ENCODE data around the gene ADCY7. TPM values are rescaled to one million over a fixed set of nuclear protein-coding genes. Genes with fewer than 3 reads are reported as not detected.

Gene ADCY7
- total RNA-seq, 1 donor from 2014 or later, result 11.7 TPM

- ATAC-seq, result no peak
- intact Hi-C loops (cut with DNase I), result no loop called here
- DNase-seq (ENCODE audit: missing footprints), result no peak
These were observed 3.1 kb upstream of the ADCY7 start for GRCh38 chr16:50263060-50263909.

GRCh38 chr16:50263940-50264929 is 2.1 kb upstream of the ADCY7 start:
- ATAC-seq, result no peak
- intact Hi-C loops (cut with DNase I), result no loop called here
- DNase-seq (ENCODE audit: missing footprints), result no peak

- intact Hi-C loops (cut with DNase I), result no loop called here
- DNase-seq (ENCODE audit: missing footprints), result no peak
- no peak for ATAC-seq
These were observed 1.1 kb upstream of the ADCY7 start for GRCh38 chr16:50265260-50265659.

GRCh38 chr16:50265716-50266336 is 525 bp upstream of the ADCY7 start:
- DNase-seq (ENCODE audit: missing footprints), result no peak
- intact Hi-C loops (cut with DNase I), result no loop called here
- no peak for ATAC-seq

GRCh38 chr16:50267151-50267631 is 840 bp downstream of the ADCY7 start:
- intact Hi-C loops (cut with DNase I), result no loop called here
- ATAC-seq (no peak), DNase-seq (ENCODE audit: missing footprints) (no peak)

- intact Hi-C loops (cut with DNase I), result no loop called here
- no peak for ATAC-seq
- no peak for DNase-seq (ENCODE audit: missing footprints)
These were observed 1.3 kb downstream of the ADCY7 start for GRCh38 chr16:50267651-50268050.

- DNase-seq (ENCODE audit: missing footprints) (no peak), ATAC-seq (no peak)
These were observed 2.0 kb downstream of the ADCY7 start for GRCh38 chr16:50268352-50268751.

GRCh38 chr16:50269061-50269705 is 2.8 kb downstream of the ADCY7 start:
- ATAC-seq (no peak), DNase-seq (ENCODE audit: missing footprints) (no peak)
- intact Hi-C loops (cut with DNase I), result no loop called here

More at GRCh38 chr16:50268352-50268751, 2.0 kb downstream of the ADCY7 start:
- intact Hi-C loops (cut with DNase I), result no loop called here

- no peak for ATAC-seq
- intact Hi-C loops (cut with DNase I), result no loop called here
- DNase-seq (ENCODE audit: missing footprints), result no peak
These were observed 3.6 kb downstream of the ADCY7 start for GRCh38 chr16:50269769-50270509.

- no peak for ATAC-seq
- no peak for DNase-seq (ENCODE audit: missing footprints)
- intact Hi-C loops (cut with DNase I), result no loop called here
These were observed 4.3 kb downstream of the ADCY7 start for GRCh38 chr16:50270510-50271147.

- intact Hi-C loops (cut with DNase I), result no loop called here
- DNase-seq (ENCODE audit: missing footprints) (no peak), ATAC-seq (no peak)
These were observed 5.0 kb downstream of the ADCY7 start for GRCh38 chr16:50271148-50272041.

GRCh38 chr16:50272111-50272571 is 5.8 kb downstream of the ADCY7 start:
- intact Hi-C loops (cut with DNase I), result no loop called here
- DNase-seq (ENCODE audit: missing footprints) (no peak), ATAC-seq (no peak)

GRCh38 chr16:50272687-50273381 is 6.5 kb downstream of the ADCY7 start:
- ATAC-seq (no peak), DNase-seq (ENCODE audit: missing footprints) (no peak)
- intact Hi-C loops (cut with DNase I), result no loop called here

GRCh38 chr16:50273382-50273690 is 7.0 kb downstream of the ADCY7 start:
- ATAC-seq (no peak), DNase-seq (ENCODE audit: missing footprints) (no peak)
- intact Hi-C loops (cut with DNase I), result no loop called here

- ATAC-seq, result no peak
- DNase-seq (ENCODE audit: missing footprints), result no peak
- intact Hi-C loops (cut with DNase I), result no loop called here
These were observed 7.6 kb downstream of the ADCY7 start for GRCh38 chr16:50273888-50274325.
